ENCODE measurements around the gene WWTR1.

WWTR1 gene

DNA sequence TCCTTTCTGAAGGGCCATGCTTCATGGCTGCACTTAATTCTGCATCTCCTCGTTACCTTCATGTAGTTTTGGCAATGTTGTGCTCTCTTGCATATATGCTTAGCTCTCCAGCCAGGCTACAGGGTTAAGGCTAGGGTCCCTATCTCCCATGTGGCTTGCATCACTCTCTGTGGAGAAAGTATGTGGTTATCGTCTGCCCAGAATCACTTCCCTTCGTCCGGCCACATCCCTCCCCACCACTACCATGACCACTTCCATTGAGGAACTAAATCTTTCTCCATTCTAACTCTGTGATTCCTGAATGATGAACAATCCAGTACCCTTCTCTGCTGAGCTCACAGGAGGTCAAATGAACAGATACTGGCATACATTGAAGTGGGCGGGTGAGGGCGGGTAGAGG, 34.0 kb downstream of the WWTR1 start:
- no peak for DNase-seq
- ATAC-seq = no peak

DNA sequence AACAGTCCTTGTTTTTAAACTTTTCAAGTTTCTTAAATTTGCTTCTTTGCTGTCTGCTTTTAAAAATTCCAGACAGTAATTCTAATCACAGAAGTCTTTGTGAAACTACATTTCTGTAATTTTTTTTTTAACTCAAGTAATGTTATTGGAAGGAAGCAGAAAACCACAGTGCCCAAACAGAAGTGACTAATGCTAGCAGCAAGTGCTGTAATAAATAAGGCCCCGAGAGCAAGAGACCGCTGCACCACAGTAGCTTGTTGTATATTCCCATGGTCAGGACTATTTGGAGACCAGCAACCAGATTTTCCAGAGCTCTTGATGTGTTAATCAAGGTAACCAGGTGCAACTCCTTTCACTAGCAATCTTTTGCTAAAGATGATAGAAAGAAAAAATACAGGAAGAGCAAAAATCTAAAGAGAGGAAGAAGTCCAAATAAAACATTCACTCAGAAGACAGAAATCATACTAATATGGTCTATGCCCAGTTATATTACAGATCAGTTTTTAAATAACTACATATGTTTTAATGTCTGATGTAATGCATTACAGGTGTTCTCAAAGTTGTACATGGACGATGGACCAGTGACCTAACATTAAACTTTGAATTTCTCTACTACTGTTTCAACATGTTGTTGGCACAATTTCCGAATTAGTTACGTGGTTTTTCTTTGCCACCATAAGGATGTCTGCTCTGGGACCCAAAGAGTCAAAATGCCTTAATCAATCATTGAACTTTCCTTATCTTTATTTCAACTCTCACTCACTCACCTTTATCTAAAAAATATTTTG, 36.4 kb downstream of the WWTR1 start:
- no peak for DNase-seq
- peak; percentile 73 for ATAC-seq

DNA sequence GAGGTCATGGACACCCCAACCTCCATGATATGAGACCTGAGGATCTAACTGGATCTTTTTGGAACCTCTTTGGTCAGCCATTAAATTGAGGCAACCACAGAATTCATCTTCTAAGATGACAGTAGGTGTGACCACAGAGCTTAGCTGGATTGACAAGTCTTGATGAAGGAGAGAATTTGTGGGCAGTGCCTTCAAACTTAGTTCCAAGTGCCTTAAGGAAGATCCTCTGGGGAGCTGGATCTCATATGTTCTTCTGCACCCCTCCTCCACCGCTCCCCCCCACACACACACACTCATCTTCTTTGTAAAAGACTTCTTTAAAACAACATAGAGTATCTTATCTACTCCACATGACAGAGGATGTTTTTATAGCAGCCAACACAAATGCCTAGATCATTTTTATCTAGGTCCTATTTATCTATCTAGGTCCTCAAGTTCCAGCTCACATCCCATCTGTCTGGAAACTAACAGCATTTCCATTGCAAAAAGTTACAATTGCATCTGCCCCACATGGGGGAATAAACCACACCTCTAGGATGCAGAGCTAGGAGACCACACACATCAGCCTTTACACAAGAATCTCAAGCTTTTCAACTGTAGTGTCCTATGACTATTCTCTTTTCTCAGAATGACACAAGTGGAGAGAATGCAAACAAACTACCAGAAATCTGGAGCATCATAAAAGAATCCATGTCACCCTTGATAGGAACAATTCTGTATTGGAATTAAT, 37.4 kb downstream of the WWTR1 start:
- peak; percentile 62 for ATAC-seq

DNA sequence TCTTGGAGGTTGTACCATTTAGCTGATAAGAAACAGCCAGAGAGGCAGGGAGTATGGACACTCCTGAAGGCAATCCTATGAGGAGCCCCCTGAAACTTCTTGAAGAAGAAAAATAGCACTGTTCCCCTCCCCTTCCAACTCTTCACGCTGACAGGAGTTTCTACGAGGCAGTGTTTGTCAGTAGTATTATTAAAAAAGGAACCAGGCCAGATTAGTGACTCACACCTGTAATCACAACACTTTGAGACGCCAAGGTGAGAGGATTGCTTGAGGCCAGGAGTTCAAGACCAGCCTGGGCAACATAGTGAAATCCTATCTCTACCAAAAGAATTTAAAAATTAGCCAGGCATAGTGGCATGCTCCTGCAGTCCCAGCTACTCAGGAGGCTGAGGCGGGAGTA, 38.7 kb downstream of the WWTR1 start:
- no peak for DNase-seq
- no peak for ATAC-seq

More for the DNA sequence above, 37.4 kb downstream of the WWTR1 start:
- no peak for DNase-seq

DNA sequence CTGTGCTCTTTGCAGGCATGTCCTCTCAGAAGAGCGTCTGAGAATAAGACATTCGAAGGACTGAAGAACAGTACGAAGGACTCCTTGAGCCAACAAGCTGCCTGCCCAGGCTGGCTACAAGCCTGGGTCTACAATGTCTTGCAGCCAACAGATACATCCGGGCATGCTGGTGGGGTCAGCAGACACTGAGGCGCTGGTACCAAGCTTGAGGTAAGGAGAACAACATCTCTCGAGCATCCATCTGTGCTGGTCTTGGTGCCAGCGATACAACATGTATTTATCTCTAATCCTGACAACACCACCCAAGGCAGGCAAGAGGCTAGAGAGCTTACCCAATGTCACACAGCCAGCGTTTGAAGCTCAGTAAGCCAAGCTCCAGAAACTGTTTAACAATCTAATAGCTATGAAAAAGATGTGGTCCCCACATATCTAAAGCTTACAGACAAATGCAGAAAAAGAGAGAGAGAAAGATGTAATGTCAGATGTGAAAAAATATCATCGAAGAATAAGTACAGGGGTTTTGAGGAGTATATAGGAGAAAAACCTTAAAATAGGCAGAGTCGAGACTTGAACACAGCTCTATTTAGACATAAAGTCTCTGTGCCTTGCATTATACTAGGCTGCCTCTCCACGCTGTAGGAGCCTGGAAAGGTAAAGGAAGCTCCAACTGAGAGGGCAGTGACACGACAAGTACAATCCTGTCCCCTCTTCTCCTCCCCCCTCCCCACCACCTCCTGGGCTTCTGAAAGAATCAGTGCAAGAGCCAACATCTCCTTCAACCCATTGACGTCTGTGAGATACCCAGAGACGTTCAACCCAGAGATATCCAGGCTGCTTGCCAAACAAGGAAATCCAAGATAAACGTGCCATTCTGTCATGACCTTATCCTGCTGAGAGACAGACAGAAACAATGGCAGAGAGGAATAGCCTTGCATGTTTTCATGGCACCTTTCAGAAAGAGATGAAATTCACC, 39.4 kb downstream of the WWTR1 start:
- ATAC-seq (no peak), DNase-seq (no peak)

DNA sequence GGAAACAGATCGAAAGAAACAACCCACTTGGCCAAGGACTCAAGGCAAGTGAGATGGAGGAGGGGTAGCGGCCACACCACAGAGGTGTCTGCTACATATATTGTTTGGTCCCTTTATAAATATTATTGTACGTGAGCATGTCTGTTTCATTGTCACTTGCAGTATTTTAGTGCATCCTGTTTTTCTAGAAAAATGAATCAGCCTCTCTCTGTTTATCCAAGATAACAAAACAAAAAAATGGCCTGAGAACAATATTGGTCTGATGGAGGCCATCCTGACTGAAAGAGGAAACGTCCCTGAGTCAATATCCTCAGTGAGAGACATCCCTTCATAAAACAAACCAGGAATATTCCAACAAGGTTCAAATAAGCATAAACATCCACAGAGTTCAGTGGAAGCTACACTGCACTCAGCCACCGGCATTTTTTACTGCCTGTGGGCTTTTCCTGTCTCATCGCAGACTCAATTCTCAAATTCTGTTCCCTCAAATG, 42.0 kb downstream of the WWTR1 start:
- ATAC-seq (no peak), DNase-seq (no peak)

DNA sequence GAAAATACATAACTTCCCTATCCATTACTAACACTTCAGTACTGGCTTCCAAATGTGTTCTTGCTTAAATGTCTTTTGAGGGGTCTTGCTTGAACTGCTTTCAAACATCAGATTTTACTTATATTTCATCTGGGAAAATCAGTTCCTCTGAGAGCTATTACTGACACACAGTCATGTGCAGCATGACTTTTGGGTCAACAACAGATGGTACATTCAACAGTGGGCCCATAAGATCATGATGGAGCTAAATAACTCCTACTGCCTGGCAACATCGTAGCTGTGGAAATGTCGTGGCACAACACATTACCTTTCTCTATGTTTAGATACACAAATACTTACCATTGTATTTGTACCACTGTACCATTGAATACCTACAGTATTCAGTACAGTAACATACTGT, 43.8 kb downstream of the WWTR1 start:
- DNase-seq = no peak
- no peak for ATAC-seq

DNA sequence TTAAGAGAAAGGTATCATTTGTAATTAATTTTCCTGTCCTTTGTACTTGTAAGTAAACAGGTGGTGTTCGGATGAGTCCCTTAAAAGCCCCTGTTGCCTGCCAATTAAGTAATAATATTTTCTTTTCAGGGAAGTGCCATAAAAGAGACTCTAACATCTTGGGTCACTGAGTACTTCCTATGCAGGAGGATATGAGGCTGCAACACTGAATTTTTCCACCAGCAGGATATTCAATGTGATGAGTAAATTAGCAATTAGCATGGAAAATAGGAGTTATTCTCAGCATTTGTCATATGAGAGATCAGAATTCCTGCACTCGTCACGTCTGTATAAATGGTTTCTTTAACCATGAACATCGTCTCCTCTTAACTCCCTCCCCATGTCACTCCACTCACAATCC, 45.4 kb downstream of the WWTR1 start:
- ATAC-seq (no peak), DNase-seq (no peak)

DNA sequence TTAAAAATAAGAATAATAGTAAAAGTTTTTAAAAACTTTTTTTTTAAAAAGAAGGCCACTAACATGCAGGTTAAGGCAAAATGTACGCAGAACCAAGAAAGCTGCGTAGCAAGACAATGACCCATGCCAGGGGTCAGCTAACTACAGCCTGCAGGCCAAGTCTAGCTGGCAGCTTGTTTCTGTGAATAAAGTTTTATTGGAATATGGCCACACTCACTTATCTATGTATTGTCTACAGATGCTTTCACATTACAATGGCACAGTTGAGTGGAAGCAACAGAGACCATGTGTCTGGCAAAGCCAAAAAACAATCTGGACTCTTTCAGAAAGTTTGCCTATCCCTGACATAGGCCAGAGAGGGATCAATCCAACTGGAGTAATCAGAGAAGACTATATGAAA, 46.7 kb downstream of the WWTR1 start:
- DNase-seq = no peak
- no peak for ATAC-seq

DNA sequence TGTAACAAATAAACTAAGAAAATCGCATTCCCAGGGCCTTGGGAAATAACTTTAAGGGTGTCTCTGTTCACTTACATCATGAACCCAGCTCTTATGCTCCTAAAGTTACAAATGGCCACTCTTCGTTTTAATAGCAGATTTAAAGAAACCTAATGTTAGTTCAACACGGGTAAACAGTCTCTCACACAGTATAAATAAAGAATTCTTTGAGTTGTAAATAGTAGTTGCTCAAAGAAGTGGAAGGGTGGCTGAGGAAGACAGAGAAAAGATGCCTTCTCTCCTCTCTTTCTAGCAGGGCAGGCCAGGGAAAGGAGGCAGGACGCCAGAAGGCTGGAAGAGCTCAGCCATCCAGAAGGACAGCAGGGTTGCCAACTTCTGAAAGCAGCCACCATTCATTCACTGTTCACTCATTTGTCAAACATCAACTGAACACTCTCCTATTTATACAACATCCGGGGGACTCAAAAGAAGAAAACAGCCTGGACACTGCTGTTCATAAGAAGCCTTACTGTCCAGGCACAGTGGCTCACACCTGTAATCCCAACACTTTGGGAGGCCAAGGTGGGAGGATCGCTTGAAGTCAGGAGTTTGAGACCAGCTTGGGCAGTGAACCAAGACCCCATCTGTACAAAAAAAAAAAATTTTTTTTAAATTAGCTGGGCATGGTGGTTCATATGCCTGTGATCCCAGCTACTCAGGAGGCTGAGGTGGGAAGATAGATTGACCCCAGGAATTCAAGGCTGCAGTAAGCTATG, 47.3 kb downstream of the WWTR1 start:
- no peak for ATAC-seq

DNA sequence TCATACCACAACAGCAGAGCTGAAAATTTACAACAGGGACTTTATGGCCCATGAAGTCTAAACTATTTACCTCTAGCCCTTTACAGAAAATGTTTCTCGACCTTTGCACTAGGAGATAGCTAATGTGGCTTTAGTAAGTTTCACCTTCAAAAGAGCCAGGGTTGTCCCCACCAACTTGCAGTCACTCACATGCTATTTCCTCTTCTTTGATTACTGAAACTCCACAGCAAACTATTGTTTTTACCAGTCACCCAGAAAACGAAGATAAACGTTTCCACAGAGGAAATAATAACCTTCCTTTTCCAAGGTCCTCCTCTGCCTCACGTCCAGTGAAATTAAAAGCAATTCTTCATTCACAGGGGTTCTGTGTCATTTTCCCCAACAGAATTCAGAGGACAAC, 48.2 kb downstream of the WWTR1 start:
- ATAC-seq (no peak), DNase-seq (no peak)

More for the DNA sequence above, 47.3 kb downstream of the WWTR1 start:
- no peak for DNase-seq

DNA sequence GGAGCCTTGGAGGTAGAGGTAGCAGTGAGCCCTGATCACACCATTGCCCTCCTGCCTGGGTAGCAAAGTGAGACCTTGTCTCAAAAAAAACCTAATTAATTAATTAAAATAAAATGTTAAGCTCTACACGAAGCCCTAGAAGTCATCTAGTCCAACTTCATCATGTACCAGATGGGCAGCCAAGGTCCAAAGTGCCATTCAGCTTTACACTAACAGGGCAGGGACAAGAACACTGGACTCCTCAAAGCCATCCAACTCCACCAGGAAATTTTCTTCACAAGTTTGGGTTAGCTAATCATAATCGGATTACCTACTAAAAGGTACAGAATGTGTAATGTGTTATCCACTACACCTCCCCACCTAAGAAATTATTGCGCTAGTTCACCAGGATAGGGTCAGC, 48.8 kb downstream of the WWTR1 start:
- ATAC-seq = no peak
- no peak for DNase-seq

DNA sequence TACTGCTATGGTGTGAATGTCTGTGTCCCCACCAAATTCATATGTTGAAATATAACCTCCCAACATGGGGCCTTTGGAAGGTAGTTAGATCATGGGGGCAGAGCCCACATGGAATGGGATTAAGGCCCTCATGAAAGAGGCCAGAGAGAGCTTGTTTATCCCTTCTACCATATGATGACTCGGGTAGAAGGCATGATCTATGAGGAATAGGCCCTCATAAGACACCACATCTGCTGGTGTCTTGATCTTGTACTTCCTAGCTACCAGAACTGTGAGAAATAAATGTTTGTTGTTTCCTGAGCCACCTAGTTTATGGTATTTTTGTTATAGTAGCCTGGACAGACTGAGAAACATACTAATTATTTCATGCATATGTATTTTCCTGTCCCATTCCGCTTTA, 51.9 kb downstream of the WWTR1 start:
- no peak for DNase-seq
- no peak for ATAC-seq

DNA sequence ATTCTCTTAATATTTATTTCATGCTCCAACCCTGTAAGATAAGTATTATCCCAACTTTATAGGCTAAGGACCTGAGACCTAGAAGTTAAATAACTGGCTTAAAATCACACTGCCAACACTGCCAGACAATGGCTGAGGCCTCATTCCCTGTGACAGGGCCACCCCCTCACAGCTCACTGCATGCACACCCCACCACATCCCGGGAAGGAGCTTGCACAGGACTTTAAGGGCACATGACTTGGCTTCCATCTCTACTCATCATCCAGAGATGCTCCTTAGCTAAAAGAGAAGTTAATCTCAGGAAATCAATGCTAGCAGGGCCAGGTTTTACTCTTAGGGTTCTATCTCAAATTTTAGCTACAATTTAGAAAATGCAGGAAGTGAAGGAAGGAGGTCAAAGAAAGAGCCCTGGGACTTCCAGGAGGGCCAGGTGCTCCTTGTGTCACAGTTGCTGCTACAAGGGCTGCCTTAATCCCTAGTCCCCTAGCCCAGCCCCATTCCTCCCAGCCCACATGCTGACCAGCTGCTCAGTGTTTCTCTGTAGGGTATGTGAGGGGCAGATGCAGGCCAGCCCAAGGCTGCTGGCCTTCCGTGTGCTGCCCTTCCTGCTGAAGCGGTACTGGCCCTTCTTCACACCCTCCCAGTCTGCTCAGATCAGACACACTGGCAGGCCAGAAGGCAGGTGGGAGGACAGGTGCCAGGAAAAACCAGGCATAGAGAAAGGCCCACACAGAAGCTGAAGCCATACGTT, 53.5 kb downstream of the WWTR1 start:
- no peak for DNase-seq
- ATAC-seq = no peak

DNA sequence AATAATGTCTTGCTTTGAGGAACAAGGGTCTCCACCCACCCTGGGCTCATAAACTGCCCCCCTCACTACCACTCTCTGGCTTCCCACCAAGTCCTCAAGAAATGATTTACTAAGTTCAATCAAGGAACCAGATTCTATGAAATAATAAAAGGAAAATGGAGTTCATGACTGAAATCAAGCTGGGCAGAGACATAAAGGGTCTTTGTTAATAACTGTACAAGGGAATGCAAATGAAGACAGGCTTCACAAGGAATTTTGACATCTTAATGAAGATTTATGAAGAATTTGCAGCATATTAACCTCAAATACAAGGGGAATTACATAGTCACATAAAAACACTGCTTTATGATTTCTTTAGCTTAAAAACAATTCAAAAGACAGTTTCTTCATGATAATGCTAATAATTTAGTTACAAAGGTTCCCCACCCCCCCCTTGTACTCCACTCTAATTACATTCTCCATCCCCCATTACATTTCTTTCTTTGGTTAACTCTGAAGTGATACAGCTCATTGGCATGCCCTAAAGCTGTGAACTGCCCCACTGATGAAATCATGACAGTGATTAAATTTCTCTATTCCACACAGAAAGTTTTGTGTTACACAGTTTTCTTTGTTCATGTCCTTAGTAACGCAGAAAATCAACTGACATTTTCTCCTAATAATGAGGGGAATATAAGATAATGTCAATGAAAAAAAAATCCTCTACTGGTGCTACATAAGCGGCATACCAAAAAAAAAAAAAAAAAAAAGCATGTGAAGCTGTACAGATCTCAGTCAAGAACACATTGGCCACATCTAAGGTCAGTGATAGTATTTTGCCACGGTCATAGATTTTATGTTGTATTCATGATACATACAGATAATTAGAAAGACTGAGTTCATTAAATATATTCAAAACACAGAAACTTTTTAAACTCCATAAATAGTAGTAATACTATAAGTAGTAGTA, 54.4 kb downstream of the WWTR1 start:
- DNase-seq = no peak

DNA sequence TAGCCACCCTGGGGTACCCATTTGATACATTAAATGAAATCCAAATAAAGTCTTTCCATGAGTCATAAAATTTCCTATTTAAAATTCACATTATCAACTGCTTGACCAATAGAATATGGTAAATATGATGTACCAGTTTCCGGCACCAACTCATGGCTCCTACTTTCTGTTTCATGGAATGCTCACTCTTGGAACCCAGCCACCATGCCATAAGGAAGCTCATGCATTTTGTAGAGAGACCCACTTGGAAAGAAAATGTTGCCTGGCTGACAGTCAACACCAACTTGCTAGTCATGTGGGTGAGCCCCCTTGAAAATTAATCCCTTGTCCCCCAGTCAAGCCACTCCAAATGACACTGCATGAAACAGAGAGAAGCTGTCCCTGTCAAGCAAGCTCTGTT, 57.2 kb downstream of the WWTR1 start:
- DNase-seq (no peak), ATAC-seq (no peak)

More for the DNA sequence above, 54.4 kb downstream of the WWTR1 start:
- no peak for ATAC-seq

DNA sequence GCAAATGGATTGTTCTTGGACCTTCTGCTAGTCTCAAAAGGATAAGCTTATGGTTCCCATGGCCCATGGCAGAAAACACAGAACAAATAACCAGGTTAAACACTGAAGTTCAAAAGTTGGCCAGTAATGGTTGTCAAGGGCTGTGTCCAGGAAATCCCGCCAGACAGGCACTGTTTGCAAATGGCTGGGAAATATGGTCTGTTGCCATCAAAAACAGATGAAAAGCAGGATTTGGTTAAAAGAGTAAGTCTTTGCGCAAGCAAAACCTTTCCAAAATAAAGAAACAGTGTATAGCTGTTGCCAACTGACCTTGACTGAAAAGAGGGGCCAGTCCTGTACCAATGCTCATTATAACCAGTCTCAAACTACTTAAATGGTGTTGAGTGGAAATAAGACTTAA, 58.6 kb downstream of the WWTR1 start:
- no peak for ATAC-seq
- DNase-seq = no peak

DNA sequence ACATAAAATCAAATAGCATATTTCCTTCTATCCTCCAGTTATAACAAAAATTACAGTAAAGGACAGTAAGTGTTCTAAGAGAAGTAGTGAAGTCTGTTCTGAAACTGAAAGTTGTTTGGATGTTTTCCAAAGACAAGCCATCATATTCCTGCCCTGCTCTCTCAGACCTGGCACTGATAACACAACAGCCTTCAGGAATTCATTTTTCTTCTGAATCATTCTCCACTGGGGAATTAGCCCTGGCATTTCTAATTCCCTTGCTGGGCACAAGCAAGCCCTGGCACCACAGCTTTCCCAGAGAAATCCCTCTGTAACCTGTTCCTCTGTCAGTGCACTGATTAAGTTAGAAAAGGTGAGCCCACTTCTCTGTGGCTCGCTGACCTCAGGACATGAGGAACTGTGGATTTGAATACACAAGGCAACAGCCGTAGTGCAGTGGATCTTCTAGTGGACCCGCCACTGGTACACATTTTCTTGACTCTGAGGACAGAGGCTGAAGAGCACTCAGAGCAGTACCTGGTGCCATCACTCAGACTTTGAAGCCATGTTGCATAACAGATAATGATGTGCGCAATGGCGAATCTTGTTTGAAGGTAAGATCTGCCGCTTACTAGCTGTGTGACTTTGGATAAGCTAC, 61.6 kb downstream of the WWTR1 start:
- no peak for ATAC-seq

More for the DNA sequence above, 61.6 kb downstream of the WWTR1 start:
- DNase-seq = no peak

All from stimulated activated naive CD8-positive, alpha-beta T cell treated with anti-CD3 and anti-CD28 coated beads, Interleukin-15, Interleukin-2, amounts not matched to agents 100 U/mL and 50 U/mL, for 24 hours (primary cell).